PC-9 (cell line): Measurements from ENCODE around the gene TMEM163.

ENCODE experiments used
- EZH2 ChIP-seq: fragments of 200-600 bp; sonication (generic); IDR thresholded peaks from 2 replicates; pipeline ENCODE4 v1.8.0; 2017; ENCODE audit warnings: antibody characterized with exemption, low read depth
- TF ChIP-seq, protein P1 (sequence below): fragments of 200-600 bp; sonication (generic); conservative IDR thresholded peaks from 2 replicates; pipeline ENCODE4 v1.6.1; 2017; ENCODE audit warnings: mixed run types, antibody characterized with exemption, mild to moderate bottlenecking, moderate library complexity

- TF ChIP-seq, protein P1, sequence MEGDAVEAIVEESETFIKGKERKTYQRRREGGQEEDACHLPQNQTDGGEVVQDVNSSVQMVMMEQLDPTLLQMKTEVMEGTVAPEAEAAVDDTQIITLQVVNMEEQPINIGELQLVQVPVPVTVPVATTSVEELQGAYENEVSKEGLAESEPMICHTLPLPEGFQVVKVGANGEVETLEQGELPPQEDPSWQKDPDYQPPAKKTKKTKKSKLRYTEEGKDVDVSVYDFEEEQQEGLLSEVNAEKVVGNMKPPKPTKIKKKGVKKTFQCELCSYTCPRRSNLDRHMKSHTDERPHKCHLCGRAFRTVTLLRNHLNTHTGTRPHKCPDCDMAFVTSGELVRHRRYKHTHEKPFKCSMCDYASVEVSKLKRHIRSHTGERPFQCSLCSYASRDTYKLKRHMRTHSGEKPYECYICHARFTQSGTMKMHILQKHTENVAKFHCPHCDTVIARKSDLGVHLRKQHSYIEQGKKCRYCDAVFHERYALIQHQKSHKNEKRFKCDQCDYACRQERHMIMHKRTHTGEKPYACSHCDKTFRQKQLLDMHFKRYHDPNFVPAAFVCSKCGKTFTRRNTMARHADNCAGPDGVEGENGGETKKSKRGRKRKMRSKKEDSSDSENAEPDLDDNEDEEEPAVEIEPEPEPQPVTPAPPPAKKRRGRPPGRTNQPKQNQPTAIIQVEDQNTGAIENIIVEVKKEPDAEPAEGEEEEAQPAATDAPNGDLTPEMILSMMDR = no peak
- no peak for TF ChIP-seq EZH2
These were observed 78.3 kb downstream of the TMEM163 start for GRCh38 chr2:134640494-134640893.
